Stomach smooth muscle (tissue), 2 donors: ENCODE measurements around the gene PDE4A.
"Not testable (repeated sequence)": the region's sequence is repeated elsewhere in the genome, so short reads cannot be mapped to it uniquely, and the experiment has no call there.

Source experiments
- H3K27ac ChIP-seq: one replicate; pipeline ENCODE4 v1.7.0; 2013; ENCODE audit warnings: mild to moderate bottlenecking, low read length, inconsistent platforms
- H3K27me3 ChIP-seq, 2 donors: one replicate each; pipeline ENCODE4 v1.7.0; 2013; ENCODE audit warnings: low read length in 2 of 2; ENCODE audit not compliant: insufficient read depth in 2 of 2, control insufficient read depth in 1 of 2
- H3K36me3 ChIP-seq, 2 donors: one replicate each; pipeline ENCODE4 v1.7.0; 2013; ENCODE audit warnings: low read length in 2 of 2; ENCODE audit not compliant: control insufficient read depth in 2 of 2, insufficient read depth in 2 of 2
- H3K4me1 ChIP-seq: one replicate; pipeline ENCODE4 v1.7.0; 2013; ENCODE audit warnings: low read length; ENCODE audit not compliant: control insufficient read depth, insufficient read depth
- H3K4me3 ChIP-seq, 2 donors: one replicate each; pipeline ENCODE4 v1.7.0; 2013; ENCODE audit warnings: low read length in 2 of 2
- H3K9ac ChIP-seq, 2 donors: one replicate each; pipeline ENCODE4 v1.7.0; 2013; ENCODE audit warnings: low read length in 2 of 2, mild to moderate bottlenecking in 1 of 2
- H3K9me3 ChIP-seq, 2 donors: one replicate each; pipeline ENCODE4 v1.7.0; 2013; ENCODE audit warnings: low read length in 2 of 2; ENCODE audit not compliant: control insufficient read depth in 2 of 2
- donor health status: healthy.
- donor health status: Pancreatic carcinoma.

PDE4A gene

DNA sequence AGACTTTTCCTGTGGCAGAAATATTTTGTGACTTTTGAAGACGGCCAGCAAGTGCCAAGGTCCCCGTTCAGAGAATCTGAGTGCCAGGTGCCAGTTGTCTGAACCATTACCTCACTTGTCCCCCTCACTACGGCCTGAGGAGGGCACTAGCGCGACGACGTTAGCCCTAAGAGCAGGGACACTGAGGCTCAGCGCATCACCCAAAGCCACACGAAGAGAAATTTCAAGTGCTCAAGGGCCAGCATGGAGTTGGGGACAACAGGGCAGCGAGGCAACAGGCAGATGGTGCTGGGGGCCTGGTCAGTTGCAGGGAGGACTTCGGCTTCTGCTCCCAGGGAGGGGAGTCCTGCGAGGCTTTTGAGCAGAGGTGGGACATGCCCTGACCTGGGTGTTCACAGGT lies 30.5 kb upstream of the PDE4A start:
- Histone ChIP-seq H3K4me3 (no peak overlapping the region), H3K27me3 (peaks cover 0 to 2% of the 10 kb centered on the region in 2 donors), H3K4me1 (no peaks in the 10 kb centered on the region), H3K9me3 (no peaks in the 10 kb centered on the region), H3K36me3 (peaks cover 9 to 24% of the 10 kb centered on the region in 2 donors), H3K9ac (no peak overlapping the region), H3K27ac (no peak overlapping the region)

DNA sequence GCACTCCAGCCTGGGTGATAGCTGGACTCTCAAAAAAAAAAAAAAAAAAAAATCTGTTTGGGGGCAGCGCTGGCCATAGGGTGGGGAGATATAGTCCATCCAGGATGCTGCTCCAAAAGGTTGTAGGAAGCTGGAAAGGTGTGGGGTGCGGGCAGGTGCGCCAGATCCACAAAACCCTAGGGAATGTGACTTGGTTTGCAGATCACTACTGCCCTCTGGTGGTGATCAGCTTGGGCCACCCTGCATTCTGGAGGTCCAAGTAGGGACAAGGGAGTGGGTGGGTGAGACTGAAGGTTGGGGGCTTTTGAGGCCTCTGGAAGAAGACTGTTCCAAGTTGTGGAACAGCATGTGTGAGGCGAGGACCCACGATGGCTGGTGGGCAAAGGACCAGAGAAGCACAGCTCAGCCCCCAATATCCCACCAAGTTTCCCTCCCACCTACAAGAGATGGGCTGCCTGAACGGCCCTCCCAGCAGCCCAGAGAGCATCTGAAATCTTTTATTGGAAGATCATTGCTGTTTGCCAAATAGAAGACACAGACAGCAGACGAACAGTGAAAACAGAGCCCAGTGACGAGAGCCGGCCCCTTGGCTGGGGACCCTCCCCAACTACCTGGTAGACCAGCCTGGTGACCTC lies 29.6 kb upstream of the PDE4A start:
- Histone ChIP-seq H3K9me3 (no peaks in the 10 kb centered on the region), H3K9ac (no peak overlapping the region), H3K4me1 (no peaks in the 10 kb centered on the region), H3K36me3 (peaks cover 12 to 27% of the 10 kb centered on the region in 2 donors), H3K27ac (no peak overlapping the region), H3K27me3 (peaks cover 0 to 2% of the 10 kb centered on the region in 2 donors), H3K4me3 (no peak overlapping the region)

DNA sequence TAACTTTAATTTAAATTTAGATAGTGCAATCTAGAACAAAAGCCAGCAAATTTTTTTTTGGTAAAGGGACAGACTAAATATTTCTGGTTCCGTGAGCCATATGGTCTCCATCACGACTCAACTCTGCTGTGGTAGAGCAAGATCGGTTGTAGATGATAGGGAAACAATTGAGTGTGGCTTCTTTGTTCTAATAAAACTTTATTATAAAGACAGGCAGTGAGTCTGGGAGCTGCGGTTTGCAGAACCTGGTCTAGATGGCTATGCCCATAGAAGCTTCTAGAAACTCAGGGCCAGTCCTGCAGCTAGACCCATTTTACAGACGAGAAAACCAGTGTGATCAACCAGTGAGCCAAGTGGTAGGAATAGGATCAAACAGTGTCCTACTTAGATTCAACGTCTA lies 28.2 kb upstream of the PDE4A start:
- Histone ChIP-seq H3K27me3 (peaks cover 0 to under 1% of the 10 kb centered on the region in 2 donors), H3K4me3 (no peak overlapping the region), H3K27ac (no peak overlapping the region), H3K9ac (no peak overlapping the region), H3K4me1 (no peaks in the 10 kb centered on the region), H3K36me3 (peaks cover 12 to 27% of the 10 kb centered on the region in 2 donors), H3K9me3 (no peaks in the 10 kb centered on the region)

DNA sequence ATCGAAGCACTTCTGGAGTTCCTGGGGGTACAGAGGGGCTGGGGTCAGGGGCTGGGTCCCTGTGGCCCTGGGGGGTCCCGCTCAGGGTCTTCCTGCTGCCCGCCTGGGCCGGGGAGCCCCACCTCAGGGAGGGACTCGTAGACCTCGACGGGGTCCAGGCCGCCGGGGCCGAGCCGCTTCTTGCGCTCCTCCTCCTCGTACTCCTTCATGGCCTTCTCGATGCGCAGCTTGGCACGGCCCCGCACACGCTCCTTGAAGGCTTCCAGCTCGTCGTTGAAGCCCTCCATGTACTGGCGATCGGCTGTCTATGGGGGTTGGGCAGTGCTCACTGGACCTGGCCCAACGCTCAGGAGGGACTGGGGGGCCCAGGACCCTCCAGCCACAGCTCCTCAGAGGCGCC lies 27.2 kb upstream of the PDE4A start:
- no peaks in the 10 kb centered on the region for H3K9me3 ChIP-seq
- peaks cover 2% of the 10 kb centered on the region for H3K4me1 ChIP-seq
- H3K27ac ChIP-seq, result no peak overlapping the region
- H3K4me3 ChIP-seq, result no peak overlapping the region
- H3K9ac ChIP-seq, result no peak overlapping the region
- peaks cover 12 to 27% of the 10 kb centered on the region in 2 donors for H3K36me3 ChIP-seq
- no peaks in the 10 kb centered on the region for H3K27me3 ChIP-seq

DNA sequence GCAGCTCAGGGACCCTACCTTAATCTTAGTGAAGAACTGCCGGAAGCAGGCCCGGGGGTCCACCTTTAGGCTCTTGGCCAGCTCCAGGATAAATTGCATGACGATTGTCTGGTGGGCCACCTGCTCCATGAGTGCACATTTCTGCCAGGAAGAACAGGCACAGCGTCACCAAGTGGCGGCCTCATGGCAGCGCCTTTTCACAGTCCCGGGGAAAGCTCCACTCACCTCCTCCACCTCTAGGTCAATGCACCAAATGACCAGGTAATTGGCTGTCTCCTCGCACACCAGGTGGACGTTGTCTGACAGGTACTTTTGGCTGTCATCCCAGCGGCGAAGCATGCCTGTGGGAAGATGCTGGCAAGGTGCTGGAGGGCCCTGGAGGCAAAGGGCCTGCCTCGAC lies 25.3 kb upstream of the PDE4A start:
- Histone ChIP-seq H3K36me3 (peaks cover 15 to 27% of the 10 kb centered on the region in 2 donors), H3K4me1 (peaks cover 5% of the 10 kb centered on the region), H3K27ac (no peak overlapping the region), H3K9ac (no peak overlapping the region), H3K27me3 (no peaks in the 10 kb centered on the region), H3K4me3 (no peak overlapping the region), H3K9me3 (no peaks in the 10 kb centered on the region)

DNA sequence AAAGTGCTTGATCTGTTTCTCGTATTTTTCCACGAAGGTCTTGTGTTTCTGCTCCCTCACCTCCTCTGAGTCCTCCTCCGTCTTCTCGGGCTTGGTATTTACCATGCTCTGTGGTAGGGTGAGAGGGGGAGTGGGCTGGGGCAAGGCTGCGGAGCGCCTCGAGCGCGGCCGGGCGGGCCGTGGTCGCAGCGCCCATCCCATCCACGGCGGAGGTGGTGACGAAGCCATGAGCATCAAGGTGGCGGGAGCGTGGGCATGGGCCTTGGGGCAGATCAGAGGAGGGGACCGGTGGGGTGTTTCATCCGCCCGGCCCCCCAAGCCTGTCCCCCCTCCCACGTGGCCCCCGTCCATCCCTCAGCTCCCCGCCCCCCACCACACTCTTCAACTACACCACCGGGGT lies 24.9 kb upstream of the PDE4A start:
- H3K36me3 ChIP-seq, result peaks cover 15 to 27% of the 10 kb centered on the region in 2 donors
- H3K27ac ChIP-seq, result no peak overlapping the region

DNA sequence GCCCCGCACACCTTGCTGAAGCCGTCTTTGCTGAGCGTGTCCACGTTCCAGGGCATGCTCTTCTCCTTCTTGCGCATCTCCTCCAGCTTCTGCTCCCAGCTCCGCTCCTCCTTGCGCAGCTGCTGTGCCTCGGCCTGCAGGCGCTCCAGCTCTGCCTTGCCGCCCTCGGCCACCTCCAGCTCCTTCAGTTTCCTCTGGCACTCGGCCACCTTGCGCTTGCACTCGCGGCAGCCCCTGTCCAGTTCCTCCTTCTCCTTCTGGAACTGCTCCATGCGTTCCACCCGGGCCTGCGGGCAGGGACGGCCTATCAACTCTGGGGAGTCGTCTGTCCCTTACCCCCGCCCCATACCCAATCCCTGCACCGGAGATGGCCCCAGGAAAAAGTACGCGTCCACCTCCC lies 24.4 kb upstream of the PDE4A start:
- Histone ChIP-seq H3K27me3 (no peaks in the 10 kb centered on the region), H3K36me3 (peaks cover 15 to 25% of the 10 kb centered on the region in 2 donors), H3K9ac (no peak overlapping the region), H3K9me3 (no peaks in the 10 kb centered on the region), H3K4me1 (peaks cover 6% of the 10 kb centered on the region), H3K27ac (no peak overlapping the region), H3K4me3 (no peak overlapping the region)

More for the DNA sequence above, 24.9 kb upstream of the PDE4A start:
- Histone ChIP-seq H3K4me3 (no peak overlapping the region), H3K27me3 (no peaks in the 10 kb centered on the region), H3K9me3 (no peaks in the 10 kb centered on the region), H3K4me1 (peaks cover 5% of the 10 kb centered on the region), H3K9ac (no peak overlapping the region)

DNA sequence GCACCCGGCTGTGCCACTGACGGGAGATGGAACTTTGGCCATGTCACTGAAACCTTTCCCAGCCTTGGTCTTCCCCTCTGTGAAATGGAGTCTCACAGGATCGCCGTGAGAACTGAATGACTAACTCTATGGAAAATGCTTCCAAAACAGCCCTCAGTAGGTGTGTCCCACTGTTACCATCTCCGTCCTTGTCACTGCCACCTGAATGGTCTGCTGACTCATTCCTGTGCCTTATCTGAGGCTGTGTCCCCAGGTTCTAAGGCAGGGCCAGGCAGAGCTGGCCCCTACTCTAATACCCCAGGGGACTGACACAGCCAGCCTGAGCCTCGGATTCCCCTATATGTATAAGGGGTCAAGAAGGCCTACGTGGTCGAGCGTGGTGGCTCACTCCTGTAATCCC lies 21.5 kb upstream of the PDE4A start:
- Histone ChIP-seq H3K4me1 (peaks cover 27% of the 10 kb centered on the region), H3K27ac (no peak overlapping the region), H3K4me3 (no peak overlapping the region), H3K27me3 (no peaks in the 10 kb centered on the region), H3K36me3 (peaks cover 8% of the 10 kb centered on the region in 2 donors), H3K9me3 (no peaks in the 10 kb centered on the region), H3K9ac (no peak overlapping the region)

DNA sequence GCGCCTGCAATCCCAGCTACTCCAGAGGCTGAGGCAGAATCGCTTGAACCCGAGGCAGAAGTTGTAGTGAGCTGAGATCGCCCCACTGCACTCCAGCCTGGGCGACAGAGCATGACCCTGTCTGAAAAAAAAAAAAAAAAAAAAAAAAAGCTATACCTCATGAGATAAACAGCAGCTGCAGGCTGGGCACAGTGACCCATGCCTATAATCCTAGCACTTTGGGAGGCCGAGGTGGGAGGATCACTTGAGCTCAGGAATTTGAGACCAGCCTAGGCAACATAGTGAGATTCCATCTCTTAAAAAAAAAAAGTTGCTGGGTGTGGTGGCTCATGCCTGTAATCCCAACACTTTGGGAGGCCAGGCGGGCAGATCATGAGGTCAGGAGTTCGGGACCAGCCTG lies 21.0 kb upstream of the PDE4A start:
- not testable (repeated sequence) for H3K27me3 ChIP-seq, H3K9me3 ChIP-seq, H3K4me3 ChIP-seq, H3K27ac ChIP-seq, H3K9ac ChIP-seq, H3K36me3 ChIP-seq
- H3K4me1 ChIP-seq, result peaks cover 30% of the 10 kb centered on the region

DNA sequence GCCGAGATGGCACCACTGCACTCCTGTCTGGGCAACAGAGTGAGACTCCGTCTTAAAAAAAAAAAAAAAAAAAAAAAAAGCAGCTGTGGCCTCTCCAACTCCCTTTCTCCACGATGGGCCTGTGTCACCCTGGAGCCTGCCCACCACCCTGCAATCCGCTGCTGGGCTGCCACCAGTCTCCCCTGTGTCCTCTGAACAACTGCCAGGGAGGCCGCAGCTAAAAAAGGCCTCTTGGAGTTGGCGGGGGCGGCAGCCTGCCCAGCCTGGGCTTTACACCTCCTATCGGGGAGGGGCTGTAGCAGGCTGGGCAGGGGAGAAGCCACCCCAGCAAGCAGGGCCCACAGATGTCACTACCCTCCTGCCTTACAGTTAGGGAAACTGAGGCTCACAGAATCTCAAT lies 20.5 kb upstream of the PDE4A start:
- Histone ChIP-seq H3K4me1 (peaks cover 35% of the 10 kb centered on the region), H3K27ac (no peak overlapping the region), H3K4me3 (no peak overlapping the region), H3K9me3 (no peaks in the 10 kb centered on the region), H3K27me3 (peaks cover 0 to under 1% of the 10 kb centered on the region in 2 donors), H3K36me3 (peaks cover 3 to 6% of the 10 kb centered on the region in 2 donors), H3K9ac (no peak overlapping the region)

DNA sequence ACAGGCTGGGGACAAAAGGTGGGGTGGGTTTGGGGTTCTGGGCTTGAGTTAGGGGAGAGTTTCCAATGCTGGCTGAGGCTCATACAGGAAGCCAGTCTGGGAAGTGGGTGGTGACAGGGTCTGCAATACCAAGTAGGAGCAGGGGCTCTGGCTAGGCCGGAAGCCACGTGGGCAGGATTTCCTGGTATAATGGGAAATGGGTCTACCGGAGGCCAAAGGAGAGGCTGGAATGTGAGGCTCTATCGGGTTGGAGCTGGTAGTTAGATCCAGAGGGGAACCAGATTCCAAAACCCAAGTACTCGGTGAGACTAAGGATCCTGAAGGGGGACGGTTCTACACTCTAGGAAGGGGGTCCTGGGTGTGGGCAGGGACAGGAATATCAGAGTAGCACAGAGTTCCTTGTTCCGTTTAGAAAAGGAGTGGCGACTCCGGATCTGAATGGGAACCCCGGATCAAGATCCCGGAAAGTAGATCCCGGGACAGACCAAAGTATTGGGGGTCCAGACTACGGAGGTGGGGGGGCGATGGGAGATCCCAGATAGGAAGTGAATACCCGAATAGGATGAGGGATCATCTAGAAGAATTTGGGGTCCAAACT lies 17.8 kb upstream of the PDE4A start:
- no peaks in the 10 kb centered on the region for H3K9me3 ChIP-seq
- H3K27me3 ChIP-seq, result peaks cover 15 to 17% of the 10 kb centered on the region in 2 donors
- peak overlapping the region; percentile 73 for H3K27ac ChIP-seq
- H3K4me1 ChIP-seq, result peaks cover 35% of the 10 kb centered on the region
- H3K9ac ChIP-seq, result peak overlapping the region; percentile 97 to 98
- peak overlapping the region; percentile 98 to 99 for H3K4me3 ChIP-seq
- peaks cover 0 to 3% of the 10 kb centered on the region in 2 donors for H3K36me3 ChIP-seq
